Transverse colon (tissue), 3 donors: ENCODE data around the gene TAF6L.

Source experiments
- CTCF ChIP-seq, 5 experiments: fragments of 200-600 bp in 3 of 5; fragments of 450-650 bp in 2 of 5; sonication (generic) in 3 of 5; IDR thresholded peaks; 1 replicate in 2 of 5; 2 replicates in 3 of 5; pipeline ENCODE4 v1.5.1; 2016 to 2017; ENCODE audit warnings: antibody characterized with exemption in 5 of 5, inconsistent platforms in 3 of 5, mild to moderate bottlenecking in 2 of 5, moderate library complexity in 1 of 5
- POLR2A ChIP-seq: fragments of 450-650 bp; IDR thresholded peaks from one replicate; pipeline ENCODE4 v1.6.1; 2016; ENCODE audit warnings: antibody characterized with exemption, mild to moderate bottlenecking, moderate library complexity

DNA sequence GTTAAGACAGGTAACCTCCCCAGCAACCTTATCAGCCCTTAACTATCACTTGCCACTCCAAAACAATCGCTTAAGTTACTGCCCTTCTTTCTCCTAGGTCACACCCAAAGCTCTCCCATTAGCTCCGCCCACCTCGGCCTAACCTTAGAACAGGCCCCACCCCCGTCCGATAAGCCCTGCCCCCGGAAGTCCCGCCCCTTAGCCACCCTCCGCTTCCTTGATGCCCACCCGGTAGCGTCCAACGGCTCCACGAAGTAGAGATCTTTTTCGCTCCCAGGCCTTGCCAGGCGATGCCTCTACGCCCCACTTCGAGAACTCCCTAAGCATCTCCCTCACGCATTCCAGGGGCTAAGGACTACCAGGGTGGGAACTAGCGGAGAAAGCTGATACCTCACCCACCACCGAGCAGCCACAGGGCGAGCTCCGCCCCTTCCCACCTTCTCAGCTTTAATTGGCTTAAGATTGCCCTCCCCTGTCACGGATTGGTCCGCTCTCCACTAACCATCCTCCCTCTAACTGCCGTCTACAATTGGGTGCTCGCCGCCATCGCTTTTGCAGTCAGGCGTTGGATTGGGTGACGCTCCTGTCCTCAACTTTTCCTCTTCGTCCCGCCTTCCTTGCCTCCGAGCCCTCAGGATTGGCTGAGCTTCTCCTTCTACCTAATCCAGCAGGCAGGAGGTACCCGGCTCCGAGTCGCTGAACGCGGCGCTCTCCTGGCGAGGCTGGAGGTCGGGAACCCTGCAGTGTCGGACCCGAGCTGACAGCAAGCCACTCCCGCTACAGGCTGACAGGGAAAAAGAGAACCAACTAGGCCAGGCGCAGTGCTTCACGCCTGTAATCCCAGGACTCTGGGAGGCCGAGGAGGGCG is 17.2 kb upstream of the TAF6L start, which contains the start of gene ZBTB3:
- TF ChIP-seq POLR2A = peak; percentile 94
- TF ChIP-seq CTCF (IDR thresholded peaks at IDR 0.05) = peak in 2 of 5 experiments; percentile 49 to 67
